Central memory CD8-positive, alpha-beta T cell (primary cell): Measurements from ENCODE around the gene CTBS.

ENCODE experiments used
- ATAC-seq: fragments of 150-1000 bp; cut with Tn5 transposase; replicated peaks from 2 replicates; pipeline ENCODE4 v1.10.0; 2022; ENCODE audit warnings: mild to moderate bottlenecking, moderate FRiP score, moderate number of reproducible peaks; ENCODE audit not compliant: poor library complexity, severe bottlenecking; ENCODE audit errors: extremely low read depth
- DNase-seq, 2 donors: peaks; one replicate each; pipeline ENCODE4 v3.0.0; 2021; ENCODE audit warnings: low spot score in 2 of 2
- H3K27ac Mint-ChIP-seq: one replicate; pipeline ENCODE4 v1.8.0; 2022; ENCODE audit warnings: low read depth, mild to moderate bottlenecking, moderate library complexity, mixed read lengths
- H3K27me3 Mint-ChIP-seq: one replicate; pipeline ENCODE4 v1.8.0; 2022; ENCODE audit warnings: mixed read lengths
- H3K36me3 Mint-ChIP-seq: one replicate; pipeline ENCODE4 v1.8.0; 2022; ENCODE audit warnings: mild to moderate bottlenecking, moderate library complexity, mixed read lengths; ENCODE audit not compliant: insufficient read depth
- H3K4me1 Mint-ChIP-seq: one replicate; pipeline ENCODE4 v1.8.0; 2022; ENCODE audit warnings: mixed read lengths
- H3K4me3 Mint-ChIP-seq: one replicate; pipeline ENCODE4 v1.8.0; 2022; ENCODE audit warnings: mild to moderate bottlenecking, moderate library complexity, mixed read lengths
- H3K9me3 Mint-ChIP-seq: one replicate; pipeline ENCODE4 v1.8.0; 2022; ENCODE audit warnings: mixed read lengths

The CTBS gene

DNA sequence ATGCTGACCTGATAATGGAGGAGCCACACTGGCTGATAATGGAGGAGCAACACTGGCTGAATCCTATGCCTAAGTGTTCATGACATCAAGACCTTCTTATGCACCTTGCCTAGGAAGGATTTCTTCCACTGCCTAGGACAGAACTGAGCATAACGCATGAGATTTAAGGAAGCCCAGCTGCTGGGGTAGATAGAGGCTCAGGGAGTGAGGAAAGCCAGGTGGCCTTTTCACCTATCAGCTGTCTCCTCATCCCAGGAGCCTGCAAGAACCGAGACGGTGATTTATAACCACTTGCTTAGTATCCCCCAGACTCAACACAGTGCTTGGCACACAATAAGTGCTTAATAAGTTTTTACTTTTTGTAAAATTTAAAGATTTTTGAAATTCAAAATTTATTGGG, 7.4 kb upstream of the CTBS start:
- Mint-ChIP-seq H3K4me3 (no peak overlapping the region), H3K27me3 (no peaks in the 10 kb centered on the region), H3K27ac (no peak overlapping the region), H3K4me1 (no peaks in the 10 kb centered on the region), H3K36me3 (no peaks in the 10 kb centered on the region), H3K9me3 (no peaks in the 10 kb centered on the region)
- ATAC-seq, result no peak
- DNase-seq, result no peak

DNA sequence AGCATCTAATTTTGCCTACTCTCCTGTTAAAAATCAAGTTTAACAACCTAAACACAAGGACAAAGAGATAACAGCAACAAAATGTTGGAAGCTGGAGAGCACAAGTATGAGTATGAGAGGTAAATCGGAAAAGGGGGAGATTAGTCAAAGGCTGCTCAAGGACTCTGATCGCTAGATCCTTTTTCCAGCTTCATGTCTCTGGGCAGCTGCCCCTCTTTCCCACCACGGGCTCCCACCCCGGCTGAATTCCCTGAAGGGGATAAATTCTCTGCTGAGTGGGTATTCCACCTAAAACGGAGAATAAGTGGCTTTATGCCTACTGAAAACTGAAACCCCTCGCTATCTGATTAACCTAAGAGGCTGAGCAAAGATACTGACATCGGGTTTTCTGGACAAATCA, 696 bp upstream of the CTBS start:
- DNase-seq, result no peak
- Mint-ChIP-seq H3K36me3 (peaks cover 15% of the 10 kb centered on the region), H3K4me3 (peak overlapping the region; percentile 95), H3K4me1 (peaks cover 42% of the 10 kb centered on the region), H3K9me3 (no peaks in the 10 kb centered on the region), H3K27me3 (no peaks in the 10 kb centered on the region), H3K27ac (peak overlapping the region; percentile 97)
- no peak for ATAC-seq

GRCh38 chr1:84573481-84573966, 716 bp downstream of the CTBS start:
- no peaks in the 10 kb centered on the region for H3K9me3 Mint-ChIP-seq
- no peaks in the 10 kb centered on the region for H3K27me3 Mint-ChIP-seq
- ATAC-seq (no peak), DNase-seq (no peak)
- H3K36me3 Mint-ChIP-seq, result peaks cover 19% of the 10 kb centered on the region
- peak overlapping the region; percentile 95 for H3K4me3 Mint-ChIP-seq
- peaks cover 46% of the 10 kb centered on the region for H3K4me1 Mint-ChIP-seq
- peak overlapping the region; percentile 97 for H3K27ac Mint-ChIP-seq

GRCh38 chr1:84571150-84571535, 3.1 kb downstream of the CTBS start:
- Mint-ChIP-seq H3K4me1 (peaks cover 53% of the 10 kb centered on the region), H3K36me3 (peaks cover 22% of the 10 kb centered on the region), H3K4me3 (no peak overlapping the region), H3K27ac (peak overlapping the region; percentile 48), H3K27me3 (no peaks in the 10 kb centered on the region), H3K9me3 (no peaks in the 10 kb centered on the region)
- no peak for ATAC-seq
- DNase-seq, result no peak

- Mint-ChIP-seq H3K4me3 (no peak overlapping the region), H3K4me1 (peaks cover 53% of the 10 kb centered on the region), H3K27ac (peak overlapping the region; percentile 48), H3K9me3 (no peaks in the 10 kb centered on the region), H3K27me3 (no peaks in the 10 kb centered on the region), H3K36me3 (peaks cover 22% of the 10 kb centered on the region)
- no peak for DNase-seq
- ATAC-seq, result no peak
Measured at GRCh38 chr1:84570436-84571149, 3.6 kb downstream of the CTBS start.

GRCh38 chr1:84569216-84569615, 5.0 kb downstream of the CTBS start:
- H3K4me1 Mint-ChIP-seq, result peaks cover 45% of the 10 kb centered on the region
- ATAC-seq, result no peak
- H3K36me3 Mint-ChIP-seq, result peaks cover 22% of the 10 kb centered on the region

DNA sequence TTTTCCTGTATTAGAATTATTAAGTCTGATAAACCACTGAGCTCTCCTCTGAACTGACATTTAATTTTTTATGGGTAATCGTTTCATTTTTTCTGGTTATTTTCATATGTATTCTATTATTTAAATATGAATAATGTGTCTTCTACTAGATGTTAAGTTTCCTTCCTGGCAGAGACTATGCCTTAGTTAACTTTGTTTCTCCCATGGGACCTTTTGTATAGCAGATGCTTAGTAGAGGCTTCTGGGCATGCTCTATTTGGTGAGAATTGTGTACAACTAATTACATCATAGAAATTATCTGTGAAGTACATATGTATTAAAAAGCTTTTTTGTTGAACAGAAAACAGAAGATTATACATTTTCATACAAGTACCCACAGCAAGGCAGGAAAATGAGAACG, 23.4 kb downstream of the CTBS start:
- Mint-ChIP-seq H3K4me1 (no peaks in the 10 kb centered on the region), H3K4me3 (no peak overlapping the region), H3K27me3 (no peaks in the 10 kb centered on the region), H3K27ac (no peak overlapping the region), H3K9me3 (no peaks in the 10 kb centered on the region), H3K36me3 (peaks cover 5% of the 10 kb centered on the region)
- no peak for ATAC-seq
- no peak for DNase-seq

More at GRCh38 chr1:84569216-84569615, 5.0 kb downstream of the CTBS start:
- Mint-ChIP-seq H3K27ac (no peak overlapping the region), H3K27me3 (no peaks in the 10 kb centered on the region), H3K9me3 (no peaks in the 10 kb centered on the region), H3K4me3 (no peak overlapping the region)
- no peak for DNase-seq

- DNase-seq (no peak), ATAC-seq (no peak)
- Mint-ChIP-seq H3K27ac (no peak overlapping the region), H3K9me3 (no peaks in the 10 kb centered on the region), H3K27me3 (no peaks in the 10 kb centered on the region), H3K4me3 (no peak overlapping the region), H3K4me1 (no peaks in the 10 kb centered on the region), H3K36me3 (peaks cover 4% of the 10 kb centered on the region)
Measured at GRCh38 chr1:84541679-84542078, 32.6 kb downstream of the CTBS start.

GRCh38 chr1:84540759-84541158, 33.5 kb downstream of the CTBS start:
- DNase-seq (no peak), ATAC-seq (no peak)
- H3K9me3 Mint-ChIP-seq, result no peaks in the 10 kb centered on the region
- H3K36me3 Mint-ChIP-seq, result peaks cover 4% of the 10 kb centered on the region
- H3K27me3 Mint-ChIP-seq, result no peaks in the 10 kb centered on the region
- H3K27ac Mint-ChIP-seq, result no peak overlapping the region
- H3K4me3 Mint-ChIP-seq, result no peak overlapping the region
- no peaks in the 10 kb centered on the region for H3K4me1 Mint-ChIP-seq

GRCh38 chr1:84539972-84540371, 34.3 kb downstream of the CTBS start:
- H3K27ac Mint-ChIP-seq, result no peak overlapping the region

GRCh38 chr1:84538599-84538998, 35.6 kb downstream of the CTBS start:
- no peaks in the 10 kb centered on the region for H3K9me3 Mint-ChIP-seq
- H3K4me3 Mint-ChIP-seq, result no peak overlapping the region
- H3K27me3 Mint-ChIP-seq, result no peaks in the 10 kb centered on the region
- H3K27ac Mint-ChIP-seq, result no peak overlapping the region
- H3K4me1 Mint-ChIP-seq, result no peaks in the 10 kb centered on the region
- ATAC-seq (no peak), DNase-seq (no peak)
- peaks cover 4% of the 10 kb centered on the region for H3K36me3 Mint-ChIP-seq

More at GRCh38 chr1:84539972-84540371, 34.3 kb downstream of the CTBS start:
- no peak overlapping the region for H3K4me3 Mint-ChIP-seq
- peaks cover 4% of the 10 kb centered on the region for H3K36me3 Mint-ChIP-seq
- ATAC-seq (no peak), DNase-seq (no peak)
- H3K4me1 Mint-ChIP-seq, result no peaks in the 10 kb centered on the region
- no peaks in the 10 kb centered on the region for H3K27me3 Mint-ChIP-seq
- H3K9me3 Mint-ChIP-seq, result no peaks in the 10 kb centered on the region

DNA sequence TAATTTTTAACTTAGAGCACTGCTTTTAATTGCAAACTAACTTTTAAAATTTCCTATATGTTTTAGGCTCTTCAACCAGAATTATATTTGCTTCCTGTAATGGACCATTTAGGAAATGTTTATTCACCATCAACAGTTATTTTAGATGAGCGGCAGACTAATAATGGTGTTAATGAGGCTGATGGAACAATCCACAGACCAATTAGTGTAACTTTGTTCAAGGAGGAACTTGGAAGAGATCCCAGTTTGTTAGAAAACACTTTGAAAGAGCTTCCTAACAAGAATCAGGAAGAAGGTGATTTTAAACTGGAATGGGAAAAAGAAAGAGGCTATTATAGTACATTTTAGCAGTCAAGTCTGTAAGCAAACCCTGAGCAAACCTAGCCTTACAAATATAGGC, 48.5 kb downstream of the CTBS start:
- Mint-ChIP-seq H3K4me3 (no peak overlapping the region), H3K36me3 (peaks cover 2% of the 10 kb centered on the region), H3K27ac (no peak overlapping the region), H3K27me3 (no peaks in the 10 kb centered on the region), H3K9me3 (no peaks in the 10 kb centered on the region), H3K4me1 (no peaks in the 10 kb centered on the region)
- DNase-seq (no peak), ATAC-seq (no peak)

DNA sequence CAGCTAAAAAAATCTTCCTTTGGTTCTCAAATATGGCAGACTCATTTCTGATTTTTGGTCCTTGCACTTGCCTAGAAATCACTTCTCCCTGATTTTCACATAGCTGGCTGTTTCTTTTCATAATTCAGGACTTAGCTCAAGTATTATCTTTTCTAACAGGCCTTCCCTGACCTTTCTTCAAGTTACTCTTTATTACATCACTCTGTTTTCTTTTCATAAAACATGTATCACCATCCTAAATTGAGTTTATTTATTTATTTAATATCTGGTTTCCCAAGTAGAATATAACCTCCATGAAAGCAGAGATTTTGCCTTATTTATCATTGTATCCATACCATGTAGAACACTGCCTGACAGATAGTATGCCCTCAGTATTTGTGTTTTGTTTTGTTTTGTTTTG, 49.6 kb downstream of the CTBS start:
- Mint-ChIP-seq H3K27ac (no peak overlapping the region), H3K36me3 (no peaks in the 10 kb centered on the region), H3K4me1 (no peaks in the 10 kb centered on the region), H3K27me3 (no peaks in the 10 kb centered on the region), H3K4me3 (no peak overlapping the region), H3K9me3 (no peaks in the 10 kb centered on the region)
- DNase-seq (no peak), ATAC-seq (no peak)
